Keratinocyte (primary cell): ENCODE results near the gene LRRC7. TPM values are rescaled to one million over a fixed set of nuclear protein-coding genes. Genes with fewer than 3 reads are reported as not detected.

Source experiments
- DNase-seq: peaks from one replicate; pipeline ENCODE4 v3.0.0-alpha.2; 2011; ENCODE audit warnings: low read depth, missing footprints, low spot score
- FAIRE-seq: peaks from 2 replicates; lab custom pipeline; 2011; peaks lifted over from hg19 to GRCh38; lab: Jason Lieb, UNC
- H2AFZ ChIP-seq: 2 replicates; pipeline ENCODE4 v1.6.0; 2012; ENCODE audit warnings: low read length, control low read depth, inconsistent platforms; ENCODE audit not compliant: control insufficient read depth
- H3K27ac ChIP-seq: 2 replicates; pipeline ENCODE4 v1.5.1; 2011; ENCODE audit warnings: low read length; ENCODE audit not compliant: control insufficient read depth, insufficient read depth
- H3K27me3 ChIP-seq: 3 replicates; pipeline ENCODE4 v1.6.0; 2011; ENCODE audit warnings: low read length; ENCODE audit not compliant: control insufficient read depth, insufficient read depth; ENCODE audit errors: extremely low read depth
- H3K36me3 ChIP-seq, 2 experiments: 2 replicates in 1 of 2; 3 replicates in 1 of 2; pipeline ENCODE4 v1.5.1; 2011; ENCODE audit warnings: low read length in 2 of 2, mild to moderate bottlenecking in 1 of 2; ENCODE audit not compliant: control insufficient read depth in 2 of 2, insufficient read depth in 2 of 2; ENCODE audit errors: extremely low read depth in 1 of 2
- H3K4me1 ChIP-seq: 3 replicates; pipeline ENCODE4 v1.5.1; 2011; ENCODE audit warnings: low read length; ENCODE audit not compliant: control insufficient read depth, insufficient read depth; ENCODE audit errors: extremely low read depth
- H3K4me2 ChIP-seq: 3 replicates; pipeline ENCODE4 v1.6.0; 2011; ENCODE audit warnings: low read depth, low read length; ENCODE audit not compliant: control insufficient read depth, insufficient read depth; ENCODE audit errors: extremely low read depth
- H3K4me3 ChIP-seq, 3 experiments: fragments of 200-600 bp in 1 of 3; sonication (generic) in 1 of 3; 2 replicates in 2 of 3; 3 replicates in 1 of 3; pipeline ENCODE4 v1.5.1; 2011 to 2016; ENCODE audit warnings: low read length in 3 of 3, mild to moderate bottlenecking in 3 of 3, control low read depth in 2 of 3, inconsistent platforms in 1 of 3, low read depth in 1 of 3, mixed read lengths in 1 of 3, mixed run types in 1 of 3, moderate library complexity in 1 of 3; ENCODE audit not compliant: control insufficient read depth in 2 of 3, insufficient read depth in 2 of 3; ENCODE audit errors: extremely low read depth in 1 of 3
- H3K79me2 ChIP-seq: 2 replicates; pipeline ENCODE4 v1.6.0; 2012; ENCODE audit warnings: low read length; ENCODE audit not compliant: control insufficient read depth, insufficient read depth
- H3K9ac ChIP-seq: 3 replicates; pipeline ENCODE4 v1.6.0; 2011; ENCODE audit warnings: low read length; ENCODE audit not compliant: control insufficient read depth, insufficient read depth; ENCODE audit errors: extremely low read depth
- H3K9me1 ChIP-seq: 3 replicates; pipeline ENCODE4 v1.6.0; 2011; ENCODE audit warnings: low read length; ENCODE audit not compliant: control insufficient read depth, insufficient read depth; ENCODE audit errors: extremely low read depth
- H3K9me3 ChIP-seq: 2 replicates; pipeline ENCODE4 v1.5.1; 2012; ENCODE audit warnings: low read depth, low read length; ENCODE audit not compliant: control insufficient read depth
- H4K20me1 ChIP-seq: 3 replicates; pipeline ENCODE4 v1.6.0; 2011; ENCODE audit warnings: low read length; ENCODE audit not compliant: control insufficient read depth, insufficient read depth; ENCODE audit errors: extremely low read depth
- EZH2 ChIP-seq: IDR thresholded peaks from one replicate; pipeline ENCODE4 v1.6.1; 2012; ENCODE audit warnings: inconsistent platforms, mild to moderate bottlenecking, low read length, moderate library complexity
- dilution Hi-C: fragments of 300-500 bp; cut with MboI; formaldehyde crosslinking; loops from one replicate; pipeline ENCODE4 v1.7.0; 2020; ENCODE audit warnings: low sequenced_read_pairs; ENCODE audit not compliant: extremely low pct_ligation_motif_present
- polyA plus RNA-seq, 5 experiments: library from polyadenylated mRNA; depleted of rRNA in 3 of 5; stranded (reverse) in 3 of 5; stranded (forward) in 1 of 5; unstranded in 1 of 5; fragments of >200 nt; gene quantifications; 1 replicate in 1 of 5; 2 replicates in 3 of 5; 3 replicates in 1 of 5; pipeline versions ENCODE4 v1.2.1 to v1.2.3, GENCODE V29; 2011 to 2012; ENCODE audit warnings: missing spikeins in 2 of 5, low read depth in 1 of 5, low replicate concordance in 1 of 5
- TF ChIP-seq, protein P1 (sequence below), 3 experiments: IDR thresholded peaks in 1 of 3; conservative IDR thresholded peaks in 1 of 3; optimal IDR thresholded peaks in 1 of 3; 2 replicates in 2 of 3; 3 replicates in 1 of 3; pipeline versions ENCODE3 to v1.5.1; 2011; ENCODE audit warnings: low read length in 3 of 3, mild to moderate bottlenecking in 3 of 3, moderate library complexity in 2 of 3, control low read depth in 1 of 3, inconsistent platforms in 1 of 3; ENCODE audit not compliant: insufficient read depth in 2 of 3; ENCODE audit errors: extremely low read depth in 1 of 3

Gene LRRC7
- polyA plus RNA-seq, 1 donor (not counting 4 experiments of a cell fraction or from before 2014, with no cell fraction given) = 0.28 TPM

DNA sequence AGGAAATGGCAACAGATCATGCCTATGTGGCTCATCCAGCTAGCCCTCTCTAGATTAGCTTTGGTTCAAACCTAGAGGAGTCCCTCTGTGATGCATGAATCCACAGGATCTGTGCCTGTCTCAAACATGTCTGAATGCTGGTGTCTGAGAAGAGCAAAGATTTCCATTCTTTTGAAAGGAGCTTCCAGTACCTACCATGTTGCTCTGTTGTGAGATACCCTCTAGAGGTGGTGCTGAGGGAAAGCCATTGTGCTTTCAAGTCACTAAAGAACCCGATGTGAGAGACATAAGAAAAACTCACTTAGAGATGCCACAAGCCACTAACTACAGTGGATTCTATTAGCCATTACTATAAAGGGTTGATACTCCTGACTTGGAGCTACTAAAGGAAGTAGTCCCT lies 534.1 kb downstream of the LRRC7 start:
- H3K4me1 ChIP-seq = no peaks in the 10 kb centered on the region
- H3K9me1 ChIP-seq = no peaks in the 10 kb centered on the region
- no peak overlapping the region for H3K4me2 ChIP-seq
- H3K79me2 ChIP-seq = no peaks in the 10 kb centered on the region
- dilution Hi-C loops = no loop called here
- H3K27me3 ChIP-seq = no peaks in the 10 kb centered on the region
- no peaks in the 10 kb centered on the region for H4K20me1 ChIP-seq
- no peaks in the 10 kb centered on the region for H3K36me3 ChIP-seq
- DNase-seq (no peak), FAIRE-seq (no peak)
- H3K27ac ChIP-seq = no peak overlapping the region
- no peaks in the 10 kb centered on the region for H3K9me3 ChIP-seq
- no peak overlapping the region for H3K4me3 ChIP-seq
- H3K9ac ChIP-seq = no peak overlapping the region
- TF ChIP-seq, protein P1, sequence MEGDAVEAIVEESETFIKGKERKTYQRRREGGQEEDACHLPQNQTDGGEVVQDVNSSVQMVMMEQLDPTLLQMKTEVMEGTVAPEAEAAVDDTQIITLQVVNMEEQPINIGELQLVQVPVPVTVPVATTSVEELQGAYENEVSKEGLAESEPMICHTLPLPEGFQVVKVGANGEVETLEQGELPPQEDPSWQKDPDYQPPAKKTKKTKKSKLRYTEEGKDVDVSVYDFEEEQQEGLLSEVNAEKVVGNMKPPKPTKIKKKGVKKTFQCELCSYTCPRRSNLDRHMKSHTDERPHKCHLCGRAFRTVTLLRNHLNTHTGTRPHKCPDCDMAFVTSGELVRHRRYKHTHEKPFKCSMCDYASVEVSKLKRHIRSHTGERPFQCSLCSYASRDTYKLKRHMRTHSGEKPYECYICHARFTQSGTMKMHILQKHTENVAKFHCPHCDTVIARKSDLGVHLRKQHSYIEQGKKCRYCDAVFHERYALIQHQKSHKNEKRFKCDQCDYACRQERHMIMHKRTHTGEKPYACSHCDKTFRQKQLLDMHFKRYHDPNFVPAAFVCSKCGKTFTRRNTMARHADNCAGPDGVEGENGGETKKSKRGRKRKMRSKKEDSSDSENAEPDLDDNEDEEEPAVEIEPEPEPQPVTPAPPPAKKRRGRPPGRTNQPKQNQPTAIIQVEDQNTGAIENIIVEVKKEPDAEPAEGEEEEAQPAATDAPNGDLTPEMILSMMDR (optimal IDR thresholded peaks at IDR 0.05 in 1 of 3, IDR thresholded peaks at IDR 0.05 in 1 of 3, conservative IDR thresholded peaks at IDR 0.05 in 1 of 3; ENCODE audit: extremely low read depth in 1 of 3, insufficient read depth in 2 of 3, low read length in 3 of 3) = no peak
- TF ChIP-seq EZH2 = no peak
- no peak overlapping the region for H2AFZ ChIP-seq

- Histone ChIP-seq H4K20me1 (no peaks in the 10 kb centered on the region), H3K27me3 (no peaks in the 10 kb centered on the region), H3K36me3 (no peaks in the 10 kb centered on the region), H3K4me1 (no peaks in the 10 kb centered on the region), H2AFZ (no peak overlapping the region), H3K27ac (no peak overlapping the region), H3K9ac (no peak overlapping the region), H3K9me3 (no peaks in the 10 kb centered on the region), H3K9me1 (no peaks in the 10 kb centered on the region), H3K4me3 (no peak overlapping the region), H3K4me2 (no peak overlapping the region), H3K79me2 (no peaks in the 10 kb centered on the region)
- no peak for TF ChIP-seq EZH2
- TF ChIP-seq, protein P1 (optimal IDR thresholded peaks at IDR 0.05 in 1 of 3, IDR thresholded peaks at IDR 0.05 in 1 of 3, conservative IDR thresholded peaks at IDR 0.05 in 1 of 3; ENCODE audit: extremely low read depth in 1 of 3, insufficient read depth in 2 of 3, low read length in 3 of 3) = no peak
- DNase-seq = no peak
- no peak for FAIRE-seq
- dilution Hi-C loops = no loop called here
Observed at GRCh38 chr1:70103770-70104169, 536.0 kb downstream of the LRRC7 start.
